ENCODE data around the gene TGFB3. TPM values are rescaled to one million over a fixed set of nuclear protein-coding genes. Genes with fewer than 3 reads are reported as not detected.
A peak's percentile ranks its signal among the peaks of the same experiment; 100 is the strongest.

The TGFB3 gene
- total RNA-seq, 1 experiment from 2014 or later = 1.6 TPM

- no peak for TF ChIP-seq SRF (IDR thresholded peaks at IDR 0.05; ENCODE audit: low read depth)
- no peak for TF ChIP-seq CEBPB (IDR thresholded peaks at IDR 0.05; ENCODE audit: low read depth)
- TF ChIP-seq POLR2AphosphoS5 (IDR thresholded peaks at IDR 0.05; ENCODE audit: low read depth, low read length) = no peak
- no peak for TF ChIP-seq SIN3A (IDR thresholded peaks at IDR 0.05; ENCODE audit: low read depth)
- Histone ChIP-seq H3K4me2 (ENCODE audit: low read length) (0 out of 2 replicates have a peak overlapping the region, but pooled peaks have one; percentile 94), H3K9ac (ENCODE audit: low read length) (no peak overlapping the region), H3K27me3 (ENCODE audit: insufficient read depth, low read length) (no peaks in the 10 kb centered on the region), H3K27ac (ENCODE audit: low read depth, low read length) (no peak overlapping the region), H3K4me3 (replicated peaks in 1 of 2; ENCODE audit: low read depth in 1 of 2, low read length in 2 of 2) (no peak overlapping the region), H3K9me3 (ENCODE audit: control insufficient read depth in 1 of 2, insufficient read depth in 1 of 2, low read depth in 1 of 2, low read length in 2 of 2) (no peaks in the 10 kb centered on the region), H2AFZ (ENCODE audit: low read depth, low read length, poor library complexity, severe bottlenecking) (no peak overlapping the region), H3K36me3 (ENCODE audit: control insufficient read depth in 1 of 2, insufficient read depth in 2 of 2, low read length in 2 of 2) (no peaks in the 10 kb centered on the region; a peak in 1 of 4 replicates), H3K4me1 (ENCODE audit: control insufficient read depth in 1 of 2, insufficient read depth in 2 of 2, low read length in 2 of 2) (peaks cover 12 to 27% of the 10 kb centered on the region in 2 experiments), H3K79me2 (ENCODE audit: insufficient read depth, low read length) (0 out of 2 replicates have a peak, but pooled peaks cover 2% of the 10 kb centered on the region), H3K9me2 (ENCODE audit: insufficient read depth) (no peaks in the 10 kb centered on the region), H4K20me1 (ENCODE audit: insufficient read depth) (no peaks in the 10 kb centered on the region)
- ATAC-seq (no peak), DNase-seq (ENCODE audit: low read depth, low spot score) (no peak)
- no TSS peak for BruUV-seq (replicated peaks)
- RAD21 ChIA-PET (ENCODE audit: low non-redundant PET in 1 of 2, low total read pairs in 2 of 2, uncharacterized antibody in 2 of 2, unreplicated experiment in 2 of 2) = no interaction called here
- CTCF ChIA-PET = interaction anchor here (7.2 kb wide), 1 partner anchor 275 kb away, joined by 176 read pairs; no protein-coding TSS in a partner anchor
- POLR2A ChIA-PET = no interaction called here
- intact Hi-C loops (cut with micrococcal nuclease) = loop anchor here (5.0 kb wide), 2 partner anchors 403 to 663 kb away; no protein-coding TSS in a partner anchor
These were observed 2.9 kb upstream of the TGFB3 start for GRCh38 chr14:75984674-75985073.

- peak overlapping the region; percentile 19 for H2AFZ ChIP-seq (ENCODE audit: low read depth, low read length, poor library complexity, severe bottlenecking)
- H3K4me1 ChIP-seq (ENCODE audit: control insufficient read depth in 1 of 2, insufficient read depth in 2 of 2, low read length in 2 of 2) = peaks cover 12 to 27% of the 10 kb centered on the region in 2 experiments
- TF ChIP-seq, protein P1, sequence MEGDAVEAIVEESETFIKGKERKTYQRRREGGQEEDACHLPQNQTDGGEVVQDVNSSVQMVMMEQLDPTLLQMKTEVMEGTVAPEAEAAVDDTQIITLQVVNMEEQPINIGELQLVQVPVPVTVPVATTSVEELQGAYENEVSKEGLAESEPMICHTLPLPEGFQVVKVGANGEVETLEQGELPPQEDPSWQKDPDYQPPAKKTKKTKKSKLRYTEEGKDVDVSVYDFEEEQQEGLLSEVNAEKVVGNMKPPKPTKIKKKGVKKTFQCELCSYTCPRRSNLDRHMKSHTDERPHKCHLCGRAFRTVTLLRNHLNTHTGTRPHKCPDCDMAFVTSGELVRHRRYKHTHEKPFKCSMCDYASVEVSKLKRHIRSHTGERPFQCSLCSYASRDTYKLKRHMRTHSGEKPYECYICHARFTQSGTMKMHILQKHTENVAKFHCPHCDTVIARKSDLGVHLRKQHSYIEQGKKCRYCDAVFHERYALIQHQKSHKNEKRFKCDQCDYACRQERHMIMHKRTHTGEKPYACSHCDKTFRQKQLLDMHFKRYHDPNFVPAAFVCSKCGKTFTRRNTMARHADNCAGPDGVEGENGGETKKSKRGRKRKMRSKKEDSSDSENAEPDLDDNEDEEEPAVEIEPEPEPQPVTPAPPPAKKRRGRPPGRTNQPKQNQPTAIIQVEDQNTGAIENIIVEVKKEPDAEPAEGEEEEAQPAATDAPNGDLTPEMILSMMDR (IDR thresholded peaks at IDR 0.05 in 2 of 3, conservative IDR thresholded peaks at IDR 0.05 in 1 of 3; ENCODE audit: borderline replicate concordance in 1 of 3, insufficient read depth in 1 of 3, low read depth in 2 of 3, low read length in 2 of 3) = no peak
- no peak for TF ChIP-seq ATF3 (IDR thresholded peaks at IDR 0.05)
- TF ChIP-seq, protein P2, sequence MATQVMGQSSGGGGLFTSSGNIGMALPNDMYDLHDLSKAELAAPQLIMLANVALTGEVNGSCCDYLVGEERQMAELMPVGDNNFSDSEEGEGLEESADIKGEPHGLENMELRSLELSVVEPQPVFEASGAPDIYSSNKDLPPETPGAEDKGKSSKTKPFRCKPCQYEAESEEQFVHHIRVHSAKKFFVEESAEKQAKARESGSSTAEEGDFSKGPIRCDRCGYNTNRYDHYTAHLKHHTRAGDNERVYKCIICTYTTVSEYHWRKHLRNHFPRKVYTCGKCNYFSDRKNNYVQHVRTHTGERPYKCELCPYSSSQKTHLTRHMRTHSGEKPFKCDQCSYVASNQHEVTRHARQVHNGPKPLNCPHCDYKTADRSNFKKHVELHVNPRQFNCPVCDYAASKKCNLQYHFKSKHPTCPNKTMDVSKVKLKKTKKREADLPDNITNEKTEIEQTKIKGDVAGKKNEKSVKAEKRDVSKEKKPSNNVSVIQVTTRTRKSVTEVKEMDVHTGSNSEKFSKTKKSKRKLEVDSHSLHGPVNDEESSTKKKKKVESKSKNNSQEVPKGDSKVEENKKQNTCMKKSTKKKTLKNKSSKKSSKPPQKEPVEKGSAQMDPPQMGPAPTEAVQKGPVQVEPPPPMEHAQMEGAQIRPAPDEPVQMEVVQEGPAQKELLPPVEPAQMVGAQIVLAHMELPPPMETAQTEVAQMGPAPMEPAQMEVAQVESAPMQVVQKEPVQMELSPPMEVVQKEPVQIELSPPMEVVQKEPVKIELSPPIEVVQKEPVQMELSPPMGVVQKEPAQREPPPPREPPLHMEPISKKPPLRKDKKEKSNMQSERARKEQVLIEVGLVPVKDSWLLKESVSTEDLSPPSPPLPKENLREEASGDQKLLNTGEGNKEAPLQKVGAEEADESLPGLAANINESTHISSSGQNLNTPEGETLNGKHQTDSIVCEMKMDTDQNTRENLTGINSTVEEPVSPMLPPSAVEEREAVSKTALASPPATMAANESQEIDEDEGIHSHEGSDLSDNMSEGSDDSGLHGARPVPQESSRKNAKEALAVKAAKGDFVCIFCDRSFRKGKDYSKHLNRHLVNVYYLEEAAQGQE (IDR thresholded peaks at IDR 0.05; ENCODE audit: low read depth) = no peak
- no peak for TF ChIP-seq EZH2phosphoT487 (IDR thresholded peaks at IDR 0.05; ENCODE audit: borderline replicate concordance)
- no peak for TF ChIP-seq SP1 (IDR thresholded peaks at IDR 0.05; ENCODE audit: low read depth)
- no peak for TF ChIP-seq SRF (IDR thresholded peaks at IDR 0.05; ENCODE audit: low read depth)
- TF ChIP-seq CEBPB (IDR thresholded peaks at IDR 0.05; ENCODE audit: low read depth) = no peak
- no peak for TF ChIP-seq ZFX (IDR thresholded peaks at IDR 0.05)
- TF ChIP-seq CBX3 (IDR thresholded peaks at IDR 0.05; ENCODE audit: low read depth) = no peak
- TF ChIP-seq SIN3A (IDR thresholded peaks at IDR 0.05; ENCODE audit: low read depth) = no peak
These were observed 1.2 kb upstream of the TGFB3 start for GRCh38 chr14:75983019-75983358.

More at GRCh38 chr14:75983019-75983358, 1.2 kb upstream of the TGFB3 start:
- Histone ChIP-seq H3K4me3 (replicated peaks in 1 of 2; ENCODE audit: low read depth in 1 of 2, low read length in 2 of 2) (peak overlapping the region; percentile 53 to 86), H3K4me2 (ENCODE audit: low read length) (peak overlapping the region; percentile 99), H3K27me3 (ENCODE audit: insufficient read depth, low read length) (no peaks in the 10 kb centered on the region), H3K36me3 (ENCODE audit: control insufficient read depth in 1 of 2, insufficient read depth in 2 of 2, low read length in 2 of 2) (no peaks in the 10 kb centered on the region), H3K9me2 (ENCODE audit: insufficient read depth) (no peaks in the 10 kb centered on the region), H3K27ac (ENCODE audit: low read depth, low read length) (no peak overlapping the region), H4K20me1 (ENCODE audit: insufficient read depth) (no peaks in the 10 kb centered on the region), H3K9me3 (ENCODE audit: control insufficient read depth in 1 of 2, insufficient read depth in 1 of 2, low read depth in 1 of 2, low read length in 2 of 2) (no peaks in the 10 kb centered on the region), H3K79me2 (ENCODE audit: insufficient read depth, low read length) (0 out of 2 replicates have a peak, but pooled peaks cover 2% of the 10 kb centered on the region), H3K9ac (ENCODE audit: low read length) (peak overlapping the region; percentile 77)
- ChIA-PET RAD21 (ENCODE audit: low non-redundant PET in 1 of 2, low total read pairs in 2 of 2, uncharacterized antibody in 2 of 2, unreplicated experiment in 2 of 2) (interaction anchor here (0.7 to 3.3 kb wide), 9 partner anchors 76 to 355 kb away, joined by 3 to 16 read pairs (median 6); no protein-coding TSS in a partner anchor), POLR2A (interaction anchor here (1.0 to 1.5 kb wide), 3 partner anchors 76 to 274 kb away, joined by 4 to 9 read pairs (median 5); no protein-coding TSS in a partner anchor), CTCF (interaction anchor here (0.6 to 7.2 kb wide), 23 partner anchors 10 to 665 kb away, joined by 3 to 176 read pairs (median 5); partner anchors contain the start of genes ERG28 and TTLL5)
- ATAC-seq (peak; percentile 7), DNase-seq (ENCODE audit: low read depth, low spot score) (no peak)
- intact Hi-C loops (cut with micrococcal nuclease) = no loop called here
- BruUV-seq (replicated peaks) = no TSS peak
